ENCODE results near the gene PARD3B.

PARD3B gene

GRCh38 chr2:205605638-205606304 lies 1060.5 kb downstream of the PARD3B start:
- DNase-seq (ENCODE audit: low read depth, low spot score) = no peak

GRCh38 chr2:205607146-205607545 lies 1061.9 kb downstream of the PARD3B start:
- no peak for DNase-seq (ENCODE audit: low read depth, low spot score)

- DNase-seq (ENCODE audit: low read depth, low spot score) = no peak
Measured at GRCh38 chr2:205609113-205609512, 1063.8 kb downstream of the PARD3B start.

GRCh38 chr2:205610437-205610836 lies 1065.2 kb downstream of the PARD3B start:
- no peak for DNase-seq (ENCODE audit: low read depth, low spot score)

GRCh38 chr2:205612636-205613035 lies 1067.4 kb downstream of the PARD3B start:
- DNase-seq (ENCODE audit: low read depth, low spot score) = no peak

GRCh38 chr2:205613970-205614559 lies 1068.8 kb downstream of the PARD3B start:
- no peak for DNase-seq (ENCODE audit: low read depth, low spot score)

GRCh38 chr2:205614965-205615364 lies 1069.7 kb downstream of the PARD3B start:
- no peak for DNase-seq (ENCODE audit: low read depth, low spot score)

- DNase-seq (ENCODE audit: low read depth, low spot score) = no peak
Measured at GRCh38 chr2:205617905-205618304, 1072.6 kb downstream of the PARD3B start.

GRCh38 chr2:205619600-205619999 lies 1074.3 kb downstream of the PARD3B start:
- no peak for DNase-seq (ENCODE audit: low read depth, low spot score)

GRCh38 chr2:205627085-205627484 lies 1081.8 kb downstream of the PARD3B start:
- no peak for DNase-seq (ENCODE audit: low read depth, low spot score)

- DNase-seq (ENCODE audit: low read depth, low spot score) = no peak
Measured at GRCh38 chr2:205628422-205628821, 1083.1 kb downstream of the PARD3B start.

GRCh38 chr2:205629091-205629776 lies 1084.0 kb downstream of the PARD3B start:
- no peak for DNase-seq (ENCODE audit: low read depth, low spot score)

GRCh38 chr2:205633994-205634393 lies 1088.7 kb downstream of the PARD3B start:
- DNase-seq (ENCODE audit: low read depth, low spot score) = no peak

- no peak for DNase-seq (ENCODE audit: low read depth, low spot score)
Measured at GRCh38 chr2:205636549-205637319, 1091.5 kb downstream of the PARD3B start.

- DNase-seq (ENCODE audit: low read depth, low spot score) = no peak
Measured at GRCh38 chr2:205637320-205637602, 1092.0 kb downstream of the PARD3B start.

GRCh38 chr2:205637779-205638503 lies 1092.7 kb downstream of the PARD3B start:
- DNase-seq (ENCODE audit: low read depth, low spot score) = no peak

GRCh38 chr2:205640716-205641115 lies 1095.4 kb downstream of the PARD3B start:
- no peak for DNase-seq (ENCODE audit: low read depth, low spot score)

- no peak for DNase-seq (ENCODE audit: low read depth, low spot score)
Measured at GRCh38 chr2:205642599-205643356, 1097.5 kb downstream of the PARD3B start.

GRCh38 chr2:205643391-205643885 lies 1098.2 kb downstream of the PARD3B start:
- DNase-seq (ENCODE audit: low read depth, low spot score) = no peak

- DNase-seq (ENCODE audit: low read depth, low spot score) = no peak
Measured at GRCh38 chr2:205644018-205644417, 1098.7 kb downstream of the PARD3B start.

- DNase-seq (ENCODE audit: low read depth, low spot score) = no peak
Measured at GRCh38 chr2:205646680-205647079, 1101.4 kb downstream of the PARD3B start.

Measured in iPS DF 19.7 (cell line).